ENCODE data around the gene HPCAL4.

Gene HPCAL4

GRCh38 chr1:39711104-39711965, 20.1 kb upstream of the HPCAL4 start:
- Mint-ChIP-seq H3K27ac (no peak overlapping the region), H3K4me3 (no peak overlapping the region), H3K9me3 (peaks cover 4% of the 10 kb centered on the region), H3K27me3 (ENCODE audit: low read depth, poor library complexity) (peaks cover 99% of the 10 kb centered on the region), H3K36me3 (ENCODE audit: low read depth) (no peaks in the 10 kb centered on the region), H3K4me1 (peaks cover 4% of the 10 kb centered on the region)
- TF ChIP-seq CTCF (IDR thresholded peaks at IDR 0.05), result no peak
- no peak for DNase-seq

- Mint-ChIP-seq H3K27ac (no peak overlapping the region), H3K4me1 (peaks cover 4% of the 10 kb centered on the region), H3K27me3 (ENCODE audit: low read depth, poor library complexity) (peaks cover 95% of the 10 kb centered on the region), H3K9me3 (peaks cover 4% of the 10 kb centered on the region), H3K36me3 (ENCODE audit: low read depth) (no peaks in the 10 kb centered on the region), H3K4me3 (no peak overlapping the region)
- TF ChIP-seq CTCF (IDR thresholded peaks at IDR 0.05), result no peak
- no peak for DNase-seq
Observed at GRCh38 chr1:39707506-39707905, 16.3 kb upstream of the HPCAL4 start.

GRCh38 chr1:39704757-39705156, 13.5 kb upstream of the HPCAL4 start:
- TF ChIP-seq CTCF (IDR thresholded peaks at IDR 0.05), result no peak
- Mint-ChIP-seq H3K27ac (no peak overlapping the region), H3K4me1 (peaks cover 16% of the 10 kb centered on the region), H3K4me3 (no peak overlapping the region), H3K36me3 (ENCODE audit: low read depth) (no peaks in the 10 kb centered on the region), H3K27me3 (ENCODE audit: low read depth, poor library complexity) (peaks cover 94% of the 10 kb centered on the region), H3K9me3 (peaks cover 4% of the 10 kb centered on the region)
- DNase-seq, result no peak

- Mint-ChIP-seq H3K36me3 (ENCODE audit: low read depth) (no peaks in the 10 kb centered on the region), H3K4me3 (peak overlapping the region; percentile 2), H3K4me1 (peaks cover 16% of the 10 kb centered on the region), H3K27ac (no peak overlapping the region), H3K9me3 (peaks cover 6% of the 10 kb centered on the region), H3K27me3 (ENCODE audit: low read depth, poor library complexity) (peaks cover 94% of the 10 kb centered on the region)
- DNase-seq, result no peak
- no peak for TF ChIP-seq CTCF (IDR thresholded peaks at IDR 0.05)
Observed at GRCh38 chr1:39701049-39701439, 9.8 kb upstream of the HPCAL4 start.

GRCh38 chr1:39700348-39700747, 9.1 kb upstream of the HPCAL4 start:
- Mint-ChIP-seq H3K4me1 (peaks cover 16% of the 10 kb centered on the region), H3K9me3 (peaks cover 6% of the 10 kb centered on the region), H3K27me3 (ENCODE audit: low read depth, poor library complexity) (peaks cover 94% of the 10 kb centered on the region), H3K4me3 (no peak overlapping the region), H3K27ac (no peak overlapping the region), H3K36me3 (ENCODE audit: low read depth) (no peaks in the 10 kb centered on the region)
- no peak for TF ChIP-seq CTCF (IDR thresholded peaks at IDR 0.05)
- DNase-seq, result no peak

GRCh38 chr1:39699419-39699818, 8.2 kb upstream of the HPCAL4 start:
- no peaks in the 10 kb centered on the region for H3K36me3 Mint-ChIP-seq (ENCODE audit: low read depth)
- no peak overlapping the region for H3K4me3 Mint-ChIP-seq
- DNase-seq, result no peak
- peaks cover 94% of the 10 kb centered on the region for H3K27me3 Mint-ChIP-seq (ENCODE audit: low read depth, poor library complexity)
- TF ChIP-seq CTCF (IDR thresholded peaks at IDR 0.05), result peak; percentile 7
- peaks cover 16% of the 10 kb centered on the region for H3K4me1 Mint-ChIP-seq
- peaks cover 6% of the 10 kb centered on the region for H3K9me3 Mint-ChIP-seq
- no peak overlapping the region for H3K27ac Mint-ChIP-seq
